Stomach (tissue), 9 donors: Measurements from ENCODE around the gene POR. TPM values are rescaled to one million over a fixed set of nuclear protein-coding genes. Genes with fewer than 3 reads are reported as not detected.

ENCODE experiments used
- DNase-seq, 2 donors: peaks; one replicate each; pipeline versions ENCODE4 v3.0.0 to v3.0.0-alpha.2; 2013 to 2019
- H3K27ac ChIP-seq, 5 donors: fragments of 200-600 bp in 4 of 5; sonication (generic) in 4 of 5; one replicate each; pipeline ENCODE4 v1.5.1; 2013 to 2019; ENCODE audit warnings: mild to moderate bottlenecking in 1 of 5, moderate library complexity in 1 of 5
- H3K27me3 ChIP-seq, 3 donors: fragments of 200-600 bp; sonication (generic); one replicate each; pipeline ENCODE4 v1.5.1; 2017 to 2019; ENCODE audit warnings: mixed run types in 1 of 3
- H3K36me3 ChIP-seq, 4 donors: fragments of 200-600 bp; sonication (generic); 1 replicate in 3 of 4; 2 replicates in 1 of 4; pipeline ENCODE4 v1.5.1; 2016 to 2019
- H3K4me1 ChIP-seq, 4 donors: fragments of 200-600 bp; sonication (generic); one replicate each; pipeline ENCODE4 v1.5.1; 2016 to 2019
- H3K4me3 ChIP-seq, 4 donors: fragments of 200-600 bp; sonication (generic) in 3 of 4; one replicate each; pipeline ENCODE4 v1.5.1; 2016 to 2019; ENCODE audit warnings: mild to moderate bottlenecking in 1 of 4
- H3K9me3 ChIP-seq, 4 donors: fragments of 200-600 bp; sonication (generic); one replicate each; pipeline ENCODE4 v1.5.1; 2016 to 2019
- CTCF ChIP-seq, 7 experiments: fragments of 450-650 bp in 4 of 7; fragments of 200-600 bp in 3 of 7; sonication (generic) in 3 of 7; IDR thresholded peaks; one replicate each; pipeline ENCODE4 v1.5.1; 2016 to 2019; ENCODE audit warnings: antibody characterized with exemption in 7 of 7, control low read depth in 2 of 7, mild to moderate bottlenecking in 1 of 7
- EP300 ChIP-seq: sonication (generic); formaldehyde crosslinking; IDR thresholded peaks from one replicate; pipeline ENCODE4 v1.6.1; 2017; ENCODE audit warnings: antibody characterized with exemption
- POLR2A ChIP-seq, 4 donors: fragments of 450-650 bp; IDR thresholded peaks; one replicate each; pipeline ENCODE4 v1.6.1; 2016; ENCODE audit warnings: antibody characterized with exemption in 4 of 4, control low read depth in 2 of 4, mild to moderate bottlenecking in 1 of 4, moderate library complexity in 1 of 4
- POLR2AphosphoS5 ChIP-seq, 3 donors: sonication (generic); formaldehyde crosslinking; IDR thresholded peaks; one replicate each; pipeline ENCODE4 v1.6.1; 2016; ENCODE audit warnings: antibody characterized with exemption in 3 of 3
- WGBS, 5 donors: extraction: QIAGEN DNeasy Blood & Tissue Kit in 3 of 5; methylation state at CpG; one replicate each; pipeline versions ENCODE4 v1.1.5 to v1.1.7; 2013 to 2018; 5-methylcytosine and 5-hydroxymethylcytosine counted together
- intact Hi-C: fragments of 100-400 bp; cut with DNase I; formaldehyde crosslinking; loops from one replicate; pipeline ENCODE4 v1.15.1; 2023; ENCODE audit warnings: low total_unique reads
- polyA plus RNA-seq, 3 donors: library from polyadenylated mRNA; stranded (reverse); fragments of 200-250 nt; gene quantifications; one replicate each; pipeline ENCODE4 v1.2.3, GENCODE V29; 2013
- total RNA-seq, 5 donors: library from RNA; depleted of rRNA; stranded (reverse); fragments of >200 nt; gene quantifications; one replicate each; pipeline versions ENCODE4 v1.1.0 to v1.2.3, GENCODE V29; 2014 to 2016
- donor health status: healthy with polysubstance abuse.
- donor health status: Bipolar disorder and iron deficiency.
- donor health status: healthy.

Gene POR
- total and polyA plus RNA-seq, 8 donors: 30.4 to 304 (median 67.3) TPM

- WGBS, 5 donors: 85 to 93% (median 92%) methylated on average over 11 of the region's 11 CpGs
- Histone ChIP-seq H3K27me3 (no peaks in the 10 kb centered on the region), H3K27ac (peak overlapping the region; percentile 1 to 91 (median 86)), H3K4me1 (peaks cover 31 to 71% (median 60%) of the 10 kb centered on the region in 4 donors), H3K9me3 (no peaks in the 10 kb centered on the region), H3K4me3 (peak overlapping the region in 1 of 4 donors; percentile 6), H3K36me3 (peaks cover 4 to 34% (median 17%) of the 10 kb centered on the region in 4 donors)
- intact Hi-C loops: loop anchor here (10.0 kb wide), 1 partner anchor 62 kb away; no protein-coding TSS in a partner anchor
- no peak for DNase-seq
- TF ChIP-seq POLR2A (IDR thresholded peaks at IDR 0.05): no peak
- TF ChIP-seq EP300: no peak
- TF ChIP-seq POLR2AphosphoS5 (IDR thresholded peaks at IDR 0.05): no peak
- no peak for TF ChIP-seq CTCF (IDR thresholded peaks at IDR 0.05)
These were observed 52.1 kb downstream of the POR start for GRCh38 chr7:75967055-75967454.

- peak in 1 of 2 donors; percentile 87 for DNase-seq
- H3K27me3 ChIP-seq: no peaks in the 10 kb centered on the region
- WGBS, 5 donors: 22 to 56% (median 47%) methylated on average over 8 to 13 of the region's 13 CpGs
- TF ChIP-seq POLR2AphosphoS5 (IDR thresholded peaks at IDR 0.05) (peak in 1 of 3 donors; percentile 55), POLR2A (IDR thresholded peaks at IDR 0.05) (no peak)
- intact Hi-C loops: loop anchor here (10.0 kb wide), 1 partner anchor 63 kb away; no protein-coding TSS in a partner anchor
- peak overlapping the region in 1 of 4 donors; percentile 6 for H3K4me3 ChIP-seq
- peaks cover 36 to 76% (median 59%) of the 10 kb centered on the region in 4 donors for H3K4me1 ChIP-seq
- peaks cover 4 to 39% (median 22%) of the 10 kb centered on the region in 4 donors for H3K36me3 ChIP-seq
- peak overlapping the region; percentile 9 to 91 (median 86) for H3K27ac ChIP-seq
- H3K9me3 ChIP-seq: no peaks in the 10 kb centered on the region
These were observed 52.6 kb downstream of the POR start for GRCh38 chr7:75967487-75967997.

GRCh38 chr7:75968012-75968411, 53.1 kb downstream of the POR start:
- H3K27ac ChIP-seq: peak overlapping the region; percentile 9 to 91 (median 86)
- TF ChIP-seq EP300 (no peak), POLR2AphosphoS5 (IDR thresholded peaks at IDR 0.05) (no peak), POLR2A (IDR thresholded peaks at IDR 0.05) (no peak), CTCF (IDR thresholded peaks at IDR 0.05) (no peak)
- DNase-seq: no peak
- intact Hi-C loops: loop anchor here (10.0 kb wide), 1 partner anchor 63 kb away; no protein-coding TSS in a partner anchor
- H3K36me3 ChIP-seq: peaks cover 4 to 43% (median 26%) of the 10 kb centered on the region in 4 donors
- no peaks in the 10 kb centered on the region for H3K9me3 ChIP-seq
- no peak overlapping the region for H3K4me3 ChIP-seq
- WGBS, 5 donors: 78 to 88% (median 82%) methylated on average over 8 to 10 of the region's 10 CpGs; no CpG with 5 or more reads in 1 of the 5 donors
- H3K4me1 ChIP-seq: peaks cover 36 to 75% (median 58%) of the 10 kb centered on the region in 4 donors
- no peaks in the 10 kb centered on the region for H3K27me3 ChIP-seq

GRCh38 chr7:75968561-75969001, 53.6 kb downstream of the POR start:
- TF ChIP-seq POLR2AphosphoS5 (IDR thresholded peaks at IDR 0.05) (no peak), EP300 (peak; percentile 76), POLR2A (IDR thresholded peaks at IDR 0.05) (no peak), CTCF (IDR thresholded peaks at IDR 0.05) (no peak)
- no peak for DNase-seq
- Histone ChIP-seq H3K4me3 (no peak overlapping the region), H3K36me3 (peaks cover 4 to 49% (median 32%) of the 10 kb centered on the region in 4 donors), H3K27ac (peak overlapping the region; percentile 9 to 91 (median 86)), H3K27me3 (no peaks in the 10 kb centered on the region), H3K9me3 (no peaks in the 10 kb centered on the region), H3K4me1 (peaks cover 36 to 69% (median 58%) of the 10 kb centered on the region in 4 donors)
- 83 to 89% (median 83%) methylated on average over 11 to 12 of the region's 12 CpGs for WGBS, 5 donors
- intact Hi-C loops: loop anchor here (10.0 kb wide), 1 partner anchor 64 kb away; no protein-coding TSS in a partner anchor
